AG09309 (cell line): ENCODE data around the gene SELENBP1.

Experiments used
- DNase-seq: peaks from one replicate; pipeline ENCODE4 v3.0.0-alpha.2; 2010; ENCODE audit warnings: low read depth
- H3K4me3 ChIP-seq: 2 replicates; pipeline ENCODE4 v1.5.1; 2011; ENCODE audit warnings: mild to moderate bottlenecking, low read depth, low read length, moderate library complexity; ENCODE audit not compliant: control insufficient read depth
- TF ChIP-seq, protein P1 (sequence below): IDR thresholded peaks from 2 replicates; pipeline ENCODE4 v1.5.1; 2011; ENCODE audit warnings: mild to moderate bottlenecking, low read depth, low read length, inconsistent platforms; ENCODE audit not compliant: insufficient read depth, control insufficient read depth; ENCODE audit errors: missing control alignments

The SELENBP1 gene

DNA sequence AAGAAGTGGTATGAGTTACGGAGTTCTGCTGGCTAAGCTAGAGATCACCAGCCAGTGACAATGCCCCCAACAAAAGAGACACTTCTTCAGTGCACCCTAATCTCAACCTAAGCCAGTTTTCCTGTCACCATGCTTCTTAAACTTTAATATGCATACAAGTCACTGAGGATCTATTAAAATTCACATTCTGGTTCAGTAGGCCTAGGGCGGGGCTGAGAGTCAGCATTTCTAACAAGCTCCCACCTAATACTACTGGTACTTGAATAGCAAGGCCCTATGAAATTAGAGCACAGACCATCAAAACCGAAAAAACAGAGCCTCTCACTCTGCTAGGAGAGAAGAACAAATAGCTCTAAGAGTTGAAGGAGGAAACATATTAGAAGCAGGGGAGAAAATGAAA, 34.8 kb upstream of the SELENBP1 start:
- TF ChIP-seq, protein P1, sequence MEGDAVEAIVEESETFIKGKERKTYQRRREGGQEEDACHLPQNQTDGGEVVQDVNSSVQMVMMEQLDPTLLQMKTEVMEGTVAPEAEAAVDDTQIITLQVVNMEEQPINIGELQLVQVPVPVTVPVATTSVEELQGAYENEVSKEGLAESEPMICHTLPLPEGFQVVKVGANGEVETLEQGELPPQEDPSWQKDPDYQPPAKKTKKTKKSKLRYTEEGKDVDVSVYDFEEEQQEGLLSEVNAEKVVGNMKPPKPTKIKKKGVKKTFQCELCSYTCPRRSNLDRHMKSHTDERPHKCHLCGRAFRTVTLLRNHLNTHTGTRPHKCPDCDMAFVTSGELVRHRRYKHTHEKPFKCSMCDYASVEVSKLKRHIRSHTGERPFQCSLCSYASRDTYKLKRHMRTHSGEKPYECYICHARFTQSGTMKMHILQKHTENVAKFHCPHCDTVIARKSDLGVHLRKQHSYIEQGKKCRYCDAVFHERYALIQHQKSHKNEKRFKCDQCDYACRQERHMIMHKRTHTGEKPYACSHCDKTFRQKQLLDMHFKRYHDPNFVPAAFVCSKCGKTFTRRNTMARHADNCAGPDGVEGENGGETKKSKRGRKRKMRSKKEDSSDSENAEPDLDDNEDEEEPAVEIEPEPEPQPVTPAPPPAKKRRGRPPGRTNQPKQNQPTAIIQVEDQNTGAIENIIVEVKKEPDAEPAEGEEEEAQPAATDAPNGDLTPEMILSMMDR: no peak
- no peak for DNase-seq
- H3K4me3 ChIP-seq: no peak overlapping the region

DNA sequence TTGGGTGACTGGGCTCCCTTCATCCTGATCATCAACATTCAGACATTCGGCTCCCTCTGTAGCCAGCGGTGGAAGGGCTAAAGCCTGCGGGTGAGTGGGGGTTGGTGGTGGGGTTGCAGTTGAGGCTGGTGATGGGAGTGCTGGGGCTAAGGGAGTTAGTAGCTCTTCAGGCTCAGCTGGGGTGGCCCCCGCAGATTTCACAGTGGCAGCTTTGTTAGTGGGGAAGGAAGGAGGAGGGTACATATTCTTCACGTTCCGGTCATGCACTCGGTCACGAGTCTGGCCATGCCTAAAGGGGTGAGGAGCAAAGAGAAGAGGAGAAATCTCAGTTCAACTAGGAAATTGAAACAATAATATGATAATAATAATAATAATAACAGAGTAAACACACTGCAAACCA, 33.7 kb upstream of the SELENBP1 start:
- DNase-seq: no peak
- no peak overlapping the region for H3K4me3 ChIP-seq
- TF ChIP-seq, protein P1: no peak

DNA sequence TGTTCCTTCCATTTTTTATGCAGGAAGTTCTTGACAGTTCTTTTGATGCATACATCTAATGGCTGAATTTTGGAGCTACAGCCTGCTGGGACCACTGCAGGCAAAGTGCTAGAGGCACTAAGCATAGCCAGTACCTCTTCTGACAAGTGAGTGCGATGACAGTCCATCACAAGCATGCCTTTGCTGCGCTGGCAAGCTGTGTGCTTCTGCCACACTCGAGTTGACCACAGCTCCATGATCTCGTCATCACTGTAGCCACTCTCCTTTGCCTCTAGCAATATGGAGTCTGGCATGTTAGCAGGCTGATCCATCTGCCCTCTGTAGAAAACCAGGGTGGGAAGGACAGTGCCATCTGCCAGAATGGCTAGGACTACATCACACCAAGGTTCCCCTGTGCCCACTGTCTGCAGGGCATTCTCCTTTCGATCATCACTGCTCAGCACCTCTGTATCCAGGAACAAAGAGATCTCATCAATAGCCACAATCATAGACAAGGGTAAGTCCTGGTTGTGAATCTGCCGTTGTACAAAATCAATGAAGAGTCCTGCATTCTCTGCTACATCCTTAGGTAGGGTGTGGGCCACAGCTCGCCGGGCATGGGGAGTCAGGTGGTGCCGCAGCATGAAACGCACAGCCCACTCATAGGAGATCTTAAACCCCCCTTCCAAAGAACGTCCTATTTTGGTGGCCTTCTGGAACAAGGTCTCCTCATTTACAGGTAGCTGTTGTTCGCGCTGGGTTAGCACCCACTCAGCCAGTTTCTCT, 32.9 kb upstream of the SELENBP1 start:
- no peak for DNase-seq
- H3K4me3 ChIP-seq: no peak overlapping the region
- TF ChIP-seq, protein P1: no peak

DNA sequence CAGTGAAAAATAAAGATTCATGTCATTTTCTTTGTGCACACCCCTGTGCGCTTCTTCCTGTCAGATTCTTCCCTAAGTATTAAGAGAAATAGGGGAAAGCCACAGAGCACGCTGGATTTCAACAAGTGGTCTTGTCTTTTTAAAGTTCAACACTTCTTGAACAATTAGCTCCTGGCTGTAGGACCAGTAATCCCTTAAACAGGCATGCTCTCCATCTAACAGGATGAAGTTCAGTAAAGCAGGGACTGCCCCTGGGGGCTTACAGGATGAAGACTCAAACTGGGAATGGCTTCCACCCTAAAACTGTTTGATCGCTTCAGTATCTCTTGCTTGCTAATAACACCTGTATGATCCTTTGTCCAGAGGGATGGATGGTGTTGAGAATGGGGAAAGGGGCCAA, 31.1 kb upstream of the SELENBP1 start:
- TF ChIP-seq, protein P1: no peak
- DNase-seq: no peak
- H3K4me3 ChIP-seq: no peak overlapping the region

DNA sequence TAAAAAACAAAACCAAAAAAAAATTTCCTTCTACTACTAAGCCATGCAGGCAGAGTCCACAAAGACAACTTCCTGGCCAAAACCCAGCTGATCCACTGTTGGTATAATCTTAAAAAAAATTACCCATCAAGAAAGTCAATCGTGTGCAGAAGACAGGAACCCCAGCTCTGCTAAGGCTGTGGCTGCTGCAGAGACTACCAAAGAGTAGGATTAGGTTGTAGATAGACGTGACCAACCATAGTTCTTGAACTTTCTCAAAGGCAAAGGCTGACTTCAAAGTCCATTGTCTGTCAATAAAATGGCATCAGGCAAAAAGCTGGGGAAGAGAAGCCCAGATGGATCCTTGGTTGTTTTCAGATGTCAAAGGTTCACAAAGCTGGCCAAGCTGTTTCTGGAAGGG, 30.3 kb upstream of the SELENBP1 start:
- TF ChIP-seq, protein P1: no peak
- DNase-seq: no peak
- no peak overlapping the region for H3K4me3 ChIP-seq

DNA sequence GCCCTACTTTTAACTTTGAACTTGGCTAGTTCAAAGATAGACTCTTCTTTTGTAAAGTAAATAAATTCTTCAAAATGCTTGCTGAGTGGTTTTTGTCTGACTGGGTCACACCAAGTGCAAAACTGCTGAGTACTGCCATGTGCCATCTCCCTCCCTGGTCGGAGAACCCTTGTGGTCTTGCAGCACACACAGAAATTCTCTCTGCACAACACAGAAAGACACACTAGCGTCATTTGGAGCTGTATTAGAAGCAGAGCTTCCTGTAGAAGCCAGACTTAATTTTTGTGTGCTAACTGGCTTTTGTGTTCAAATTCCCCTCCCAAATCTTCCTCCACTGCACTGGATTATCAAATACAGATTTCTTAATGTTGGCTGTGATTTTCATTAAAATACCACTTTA, 29.4 kb upstream of the SELENBP1 start:
- no peak overlapping the region for H3K4me3 ChIP-seq
- no peak for DNase-seq
- TF ChIP-seq, protein P1: no peak
